ENCODE results near the gene ADGRD2. TPM values are rescaled to one million over a fixed set of nuclear protein-coding genes. Genes with fewer than 3 reads are reported as not detected.

ADGRD2 gene
- total RNA-seq, 1 donor from 2014 or later = not detected

DNA sequence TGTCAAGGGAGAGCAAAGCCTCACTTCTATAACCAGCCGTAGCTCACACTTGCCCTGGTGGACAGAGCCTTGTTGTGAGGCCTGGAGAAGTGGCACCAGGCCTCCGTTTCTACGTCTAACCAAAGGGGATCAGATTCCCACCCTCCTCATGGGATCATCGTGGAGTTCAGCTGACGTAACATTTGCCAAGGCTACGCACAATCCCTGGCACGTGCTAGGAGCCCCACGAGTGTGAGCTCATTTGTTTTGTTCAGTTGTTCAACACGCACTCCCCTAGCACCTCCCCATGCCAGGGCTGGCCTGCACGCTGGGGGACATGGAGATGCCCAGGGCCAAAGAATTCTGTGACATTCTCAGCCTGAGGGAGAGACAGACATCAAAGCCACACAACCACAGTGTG is 23.1 kb downstream of the ADGRD2 start:
- no peak overlapping the region for H3K4me3 Mint-ChIP-seq
- DNase-seq = no peak
- no peaks in the 10 kb centered on the region for H3K9me3 Mint-ChIP-seq
- H3K36me3 Mint-ChIP-seq (ENCODE audit: low read depth) = no peaks in the 10 kb centered on the region
- H3K27ac Mint-ChIP-seq = no peak overlapping the region
- no peaks in the 10 kb centered on the region for H3K4me1 Mint-ChIP-seq
- intact Hi-C loops (cut with micrococcal nuclease) = no loop called here
- peaks cover 3% of the 10 kb centered on the region for H3K27me3 Mint-ChIP-seq

DNA sequence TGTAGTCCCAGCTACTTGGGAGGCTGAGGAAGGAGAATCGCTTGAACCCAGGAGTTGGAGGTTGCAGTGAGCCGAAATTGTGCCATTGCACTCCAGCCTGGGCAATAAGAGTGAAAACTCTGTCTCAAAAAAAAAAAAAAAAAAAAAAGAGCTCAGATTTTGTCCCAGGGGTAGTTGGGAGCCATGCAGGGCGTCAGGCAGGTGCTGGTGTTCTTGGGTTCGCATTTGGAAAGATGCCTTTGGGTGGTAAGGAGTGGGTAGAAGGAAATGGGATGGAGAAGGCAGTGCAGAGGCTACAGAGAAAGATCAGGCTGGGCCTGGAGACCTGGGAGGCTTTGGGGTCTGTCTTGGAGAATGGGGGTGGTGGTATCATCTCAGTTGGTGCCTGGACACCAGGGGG is 23.9 kb downstream of the ADGRD2 start:
- Mint-ChIP-seq H3K27ac (no peak overlapping the region), H3K4me1 (no peaks in the 10 kb centered on the region), H3K27me3 (peaks cover 9% of the 10 kb centered on the region), H3K9me3 (no peaks in the 10 kb centered on the region), H3K4me3 (no peak overlapping the region), H3K36me3 (ENCODE audit: low read depth) (no peaks in the 10 kb centered on the region)
- intact Hi-C loops (cut with micrococcal nuclease) = no loop called here
- no peak for DNase-seq

DNA sequence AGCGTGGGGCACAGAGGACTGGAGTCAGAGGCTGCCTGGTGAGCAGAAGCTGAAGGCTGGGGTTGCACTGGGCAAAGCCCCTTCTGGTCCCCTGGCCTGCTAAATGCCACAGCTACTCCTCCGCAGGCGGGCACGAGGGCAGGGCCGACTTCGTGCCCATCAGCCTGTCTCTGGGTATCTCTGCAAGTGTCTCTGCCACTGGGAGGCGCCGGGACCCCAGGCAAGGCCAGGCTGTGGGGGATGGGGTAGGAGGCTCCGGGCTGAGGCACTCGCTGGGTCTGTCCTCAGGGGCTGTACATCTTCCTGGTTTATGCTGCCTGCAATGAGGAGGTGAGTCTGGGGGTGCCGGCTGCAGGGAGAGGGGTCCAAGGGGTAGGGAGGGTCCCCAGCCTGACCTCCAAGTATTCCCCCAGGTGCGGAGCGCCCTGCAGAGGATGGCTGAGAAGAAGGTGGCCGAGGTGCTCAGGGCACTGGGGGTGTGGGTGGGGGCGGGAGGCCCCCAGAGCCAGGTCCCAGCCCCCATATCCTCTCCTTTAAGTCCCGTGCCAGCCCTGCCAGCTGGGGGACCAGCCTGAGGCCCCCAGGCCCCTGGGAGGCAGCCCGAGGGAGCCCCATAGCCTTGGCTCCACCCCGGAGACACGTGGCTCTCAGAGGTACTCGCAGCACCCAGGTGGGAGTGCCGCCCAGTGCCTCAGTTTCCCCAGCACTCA is 25.1 kb downstream of the ADGRD2 start:
- Mint-ChIP-seq H3K27me3 (peaks cover 13% of the 10 kb centered on the region), H3K36me3 (ENCODE audit: low read depth) (no peaks in the 10 kb centered on the region), H3K4me3 (no peak overlapping the region), H3K4me1 (no peaks in the 10 kb centered on the region), H3K27ac (no peak overlapping the region), H3K9me3 (no peaks in the 10 kb centered on the region)
- no peak for DNase-seq
- intact Hi-C loops (cut with micrococcal nuclease) = no loop called here

DNA sequence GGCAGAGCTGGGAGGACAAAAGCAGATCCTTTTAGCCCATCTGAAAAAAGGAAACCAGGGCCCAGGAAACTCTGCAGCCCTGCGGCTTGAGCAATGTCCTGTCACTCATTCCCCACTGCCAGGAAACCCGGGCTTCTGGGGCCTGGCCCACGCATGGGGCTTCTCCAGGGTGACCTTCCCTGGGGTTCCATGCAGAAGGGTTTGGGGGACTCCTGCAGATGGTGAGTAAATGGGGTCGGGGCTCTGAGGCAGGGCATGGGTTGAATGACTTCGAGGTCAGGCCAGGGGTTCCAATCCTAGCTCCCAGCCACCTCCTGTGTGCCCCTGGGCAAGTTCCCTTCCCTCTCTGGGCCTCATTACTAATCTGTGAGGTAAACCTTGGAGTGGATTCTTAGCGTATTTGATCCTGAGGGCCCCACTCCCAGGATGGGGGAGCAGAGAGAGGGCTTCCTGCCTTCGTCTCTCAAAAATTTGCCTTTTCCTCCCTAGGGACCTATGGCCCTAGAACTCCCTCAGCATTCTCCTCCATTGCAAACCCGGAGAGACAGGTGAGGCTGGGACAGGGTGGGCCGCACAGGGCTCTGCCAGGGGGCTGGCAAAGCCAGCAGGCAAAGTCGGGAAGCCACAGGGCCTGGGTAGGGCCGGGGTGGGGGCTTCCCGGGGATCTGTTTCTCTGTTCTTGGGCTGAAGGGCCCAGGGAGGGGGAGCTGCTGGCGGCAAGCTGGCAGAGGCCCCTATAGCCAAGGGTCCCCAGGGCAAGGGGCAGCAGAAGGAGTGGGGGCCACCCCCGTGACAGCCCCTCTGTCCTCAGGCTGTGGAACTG is 25.8 kb downstream of the ADGRD2 start:
- peaks cover 13% of the 10 kb centered on the region for H3K27me3 Mint-ChIP-seq
- no peak overlapping the region for H3K27ac Mint-ChIP-seq
- H3K4me1 Mint-ChIP-seq = no peaks in the 10 kb centered on the region
- no peaks in the 10 kb centered on the region for H3K9me3 Mint-ChIP-seq
- intact Hi-C loops (cut with micrococcal nuclease) = no loop called here
- H3K4me3 Mint-ChIP-seq = no peak overlapping the region
- no peaks in the 10 kb centered on the region for H3K36me3 Mint-ChIP-seq (ENCODE audit: low read depth)
- no peak for DNase-seq

DNA sequence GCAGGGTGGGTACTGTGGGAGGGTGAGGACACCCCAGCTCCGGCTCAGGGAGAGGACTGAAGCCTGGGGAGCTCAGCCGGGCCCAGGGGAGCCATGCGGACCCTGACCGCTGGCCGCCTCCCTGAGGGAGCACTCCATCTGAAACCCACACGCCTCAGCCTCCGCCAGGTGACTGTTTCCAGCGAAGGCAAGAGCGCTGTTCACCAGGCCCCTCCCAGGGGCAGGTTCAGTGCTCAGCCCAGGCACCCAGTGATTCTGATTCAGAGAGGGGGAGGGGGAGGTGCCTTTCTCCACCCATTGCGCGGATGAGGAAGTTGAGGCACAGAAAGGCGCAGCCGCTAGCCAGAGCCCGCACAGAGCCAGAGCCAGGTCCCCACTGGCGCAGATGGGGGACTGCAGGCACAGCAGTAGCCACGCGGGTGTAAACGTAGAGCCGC is 27.0 kb downstream of the ADGRD2 start:
- intact Hi-C loops (cut with micrococcal nuclease) = no loop called here
- Mint-ChIP-seq H3K36me3 (ENCODE audit: low read depth) (no peaks in the 10 kb centered on the region), H3K27me3 (peaks cover 13% of the 10 kb centered on the region), H3K27ac (no peak overlapping the region), H3K4me1 (no peaks in the 10 kb centered on the region), H3K9me3 (no peaks in the 10 kb centered on the region), H3K4me3 (no peak overlapping the region)
- no peak for DNase-seq

DNA sequence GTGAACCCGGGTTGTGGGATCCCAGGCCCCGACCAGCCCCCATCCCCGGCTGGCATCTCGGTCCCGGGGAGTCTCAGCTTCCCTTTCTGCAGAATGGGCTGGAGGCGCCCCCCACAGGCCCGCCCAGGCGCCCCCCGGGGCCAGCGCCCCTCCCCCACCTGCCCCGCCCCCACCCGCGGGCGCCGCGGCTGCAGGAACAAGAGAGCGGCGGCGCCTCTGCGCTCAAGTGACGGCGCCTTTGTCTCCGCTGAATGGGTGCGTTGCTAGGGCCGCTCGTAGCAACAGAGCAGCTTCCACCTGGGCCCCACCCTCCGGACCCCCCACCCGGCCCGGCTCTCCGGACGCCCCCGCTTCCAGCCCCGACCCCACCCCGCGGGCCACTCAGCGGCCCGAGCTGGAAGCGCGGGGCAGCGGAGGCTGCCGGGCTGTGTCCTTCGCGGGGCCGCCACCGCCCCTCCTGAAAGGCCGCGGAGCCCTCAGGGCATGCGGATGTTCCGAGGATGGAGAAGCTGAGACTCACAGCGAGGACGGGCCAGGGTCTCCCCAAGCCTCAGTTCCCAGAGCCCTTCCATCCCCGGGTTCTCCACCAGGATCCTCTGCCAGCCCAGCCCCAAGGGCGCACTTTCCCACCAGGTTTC is 27.5 kb downstream of the ADGRD2 start:
- H3K4me3 Mint-ChIP-seq = no peak overlapping the region
- no peak overlapping the region for H3K27ac Mint-ChIP-seq
- H3K27me3 Mint-ChIP-seq = peaks cover 13% of the 10 kb centered on the region
- H3K36me3 Mint-ChIP-seq (ENCODE audit: low read depth) = no peaks in the 10 kb centered on the region
- DNase-seq = no peak
- intact Hi-C loops (cut with micrococcal nuclease) = no loop called here
- H3K4me1 Mint-ChIP-seq = no peaks in the 10 kb centered on the region
- H3K9me3 Mint-ChIP-seq = no peaks in the 10 kb centered on the region

DNA sequence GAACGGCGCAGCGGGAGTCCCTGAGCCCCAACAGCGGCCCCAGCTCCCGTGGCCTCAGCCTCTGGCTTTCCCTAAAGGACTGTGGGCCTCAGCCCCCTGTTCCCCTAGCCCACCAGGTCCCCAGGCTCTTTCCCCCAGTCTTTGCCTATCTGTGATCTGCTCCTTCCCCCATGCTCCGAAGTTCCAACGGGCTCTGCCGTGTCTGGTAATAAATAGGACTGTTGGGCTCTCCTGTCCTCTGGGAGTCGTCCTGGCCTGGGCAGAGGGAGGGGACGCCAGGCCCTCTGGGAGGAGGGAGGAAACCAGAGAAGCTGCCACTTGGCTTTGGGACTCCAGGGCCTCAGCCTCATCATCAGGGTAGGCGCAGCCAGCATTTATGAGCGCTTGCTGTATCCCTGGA is 28.1 kb downstream of the ADGRD2 start:
- no peaks in the 10 kb centered on the region for H3K4me1 Mint-ChIP-seq
- intact Hi-C loops (cut with micrococcal nuclease) = no loop called here

DNA sequence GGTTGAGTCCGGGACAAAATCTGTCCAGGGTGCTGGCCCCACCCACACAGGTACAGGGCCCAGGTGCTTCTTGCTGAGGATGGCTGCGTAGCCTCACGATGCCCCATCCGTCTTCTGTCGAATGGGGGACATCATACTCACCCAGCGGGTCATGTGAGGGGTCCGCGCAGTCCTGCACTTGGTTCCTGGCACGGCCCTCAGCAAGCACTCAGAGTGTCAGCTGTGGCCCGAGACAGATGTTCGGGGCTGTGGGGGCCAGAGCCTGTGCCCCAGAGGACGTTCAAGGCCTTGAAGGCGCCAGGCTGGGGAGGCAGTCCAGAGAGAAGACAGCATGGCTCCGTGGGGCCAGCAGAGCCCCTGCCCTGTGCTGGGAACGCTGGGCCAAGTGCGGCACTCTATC is 29.1 kb downstream of the ADGRD2 start:
- H3K4me3 Mint-ChIP-seq = no peak overlapping the region
- H3K9me3 Mint-ChIP-seq = no peaks in the 10 kb centered on the region
- H3K27me3 Mint-ChIP-seq = peaks cover 13% of the 10 kb centered on the region
- H3K36me3 Mint-ChIP-seq (ENCODE audit: low read depth) = no peaks in the 10 kb centered on the region
- no peak for DNase-seq
- no peaks in the 10 kb centered on the region for H3K4me1 Mint-ChIP-seq
- H3K27ac Mint-ChIP-seq = no peak overlapping the region
- intact Hi-C loops (cut with micrococcal nuclease) = no loop called here

More for the DNA sequence above, 28.1 kb downstream of the ADGRD2 start:
- Mint-ChIP-seq H3K36me3 (ENCODE audit: low read depth) (no peaks in the 10 kb centered on the region), H3K27ac (no peak overlapping the region), H3K9me3 (no peaks in the 10 kb centered on the region), H3K4me3 (no peak overlapping the region), H3K27me3 (peaks cover 13% of the 10 kb centered on the region)
- DNase-seq = no peak

DNA sequence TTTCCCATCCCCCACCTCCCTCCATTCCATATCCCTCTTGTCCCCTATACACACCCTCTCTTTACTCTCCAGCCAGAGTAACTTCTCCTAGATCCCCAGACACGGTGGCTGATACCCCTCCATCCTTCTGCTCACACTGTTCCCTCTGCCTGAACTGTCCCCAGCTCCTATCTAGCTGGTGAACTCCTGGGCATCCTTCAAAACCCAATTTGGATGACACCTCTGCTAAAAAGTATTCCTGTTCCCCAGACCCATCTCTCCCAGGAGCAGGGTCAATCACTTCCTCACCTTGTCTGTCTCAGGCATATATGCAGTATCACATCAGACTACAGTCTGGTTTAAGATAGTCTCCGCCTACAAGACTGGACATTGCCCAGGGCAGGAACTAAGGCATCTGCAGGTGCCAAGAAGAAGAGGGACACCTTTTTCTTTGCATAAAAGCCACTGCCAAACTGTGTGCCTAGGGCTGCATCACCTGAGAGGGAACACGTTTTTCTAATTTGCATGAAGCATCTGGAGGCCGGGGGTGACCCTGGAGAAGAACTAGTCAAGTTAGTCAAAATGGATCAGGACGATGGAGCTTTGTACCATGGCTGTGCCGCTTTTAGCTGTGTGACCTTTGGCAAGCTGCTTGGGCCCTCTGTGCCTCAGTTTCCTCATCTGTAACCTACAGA is 29.8 kb downstream of the ADGRD2 start:
- Mint-ChIP-seq H3K4me3 (no peak overlapping the region), H3K36me3 (ENCODE audit: low read depth) (no peaks in the 10 kb centered on the region), H3K4me1 (no peaks in the 10 kb centered on the region), H3K9me3 (no peaks in the 10 kb centered on the region), H3K27me3 (peaks cover 13% of the 10 kb centered on the region), H3K27ac (no peak overlapping the region)
- no peak for DNase-seq
- intact Hi-C loops (cut with micrococcal nuclease) = no loop called here

DNA sequence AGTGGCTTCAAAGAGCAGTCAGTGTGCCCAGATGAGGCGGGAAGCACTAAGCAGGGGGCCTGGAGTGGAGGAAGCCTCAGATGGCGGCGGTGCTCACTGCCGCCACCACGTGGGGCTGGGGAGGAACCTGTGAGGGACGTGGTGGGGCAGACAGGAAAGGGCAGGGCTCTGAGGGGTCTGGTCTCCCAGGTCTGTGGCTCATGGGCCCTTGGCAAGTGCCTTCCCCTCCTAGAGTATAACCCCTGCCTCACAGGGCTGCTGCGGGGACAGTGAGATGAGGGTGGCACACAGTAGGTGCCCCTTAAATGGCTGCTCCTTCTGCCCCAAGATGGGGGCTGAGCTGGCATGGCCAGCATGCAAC is 30.4 kb downstream of the ADGRD2 start:
- intact Hi-C loops (cut with micrococcal nuclease) = no loop called here
- no peaks in the 10 kb centered on the region for H3K36me3 Mint-ChIP-seq (ENCODE audit: low read depth)
- H3K9me3 Mint-ChIP-seq = no peaks in the 10 kb centered on the region
- no peak for DNase-seq
- peaks cover 13% of the 10 kb centered on the region for H3K27me3 Mint-ChIP-seq
- no peak overlapping the region for H3K4me3 Mint-ChIP-seq
- H3K4me1 Mint-ChIP-seq = no peaks in the 10 kb centered on the region
- H3K27ac Mint-ChIP-seq = no peak overlapping the region

DNA sequence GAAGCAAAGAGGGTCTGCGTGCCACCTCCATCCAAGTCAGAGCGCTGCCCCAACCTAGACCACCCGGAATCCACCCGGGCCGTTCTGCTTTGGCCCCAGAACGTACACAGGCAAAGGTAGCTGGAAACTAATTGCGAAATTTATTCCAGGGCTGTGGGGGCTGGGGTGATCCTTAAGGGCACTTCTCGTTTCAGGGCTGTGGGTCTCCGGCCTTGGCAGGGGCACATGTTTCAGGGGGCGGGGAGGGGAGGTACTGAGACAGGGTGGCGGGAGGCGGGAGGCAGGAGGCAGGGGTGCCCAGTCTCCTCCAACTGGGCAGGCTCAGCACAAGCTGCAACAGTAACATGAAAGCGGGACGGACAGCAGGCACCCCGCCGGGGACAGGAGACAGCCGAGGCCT is 30.9 kb downstream of the ADGRD2 start:
- Mint-ChIP-seq H3K9me3 (no peaks in the 10 kb centered on the region), H3K4me3 (no peak overlapping the region), H3K27ac (no peak overlapping the region), H3K4me1 (no peaks in the 10 kb centered on the region), H3K27me3 (peaks cover 13% of the 10 kb centered on the region), H3K36me3 (ENCODE audit: low read depth) (no peaks in the 10 kb centered on the region)
- intact Hi-C loops (cut with micrococcal nuclease) = no loop called here
- no peak for DNase-seq

DNA sequence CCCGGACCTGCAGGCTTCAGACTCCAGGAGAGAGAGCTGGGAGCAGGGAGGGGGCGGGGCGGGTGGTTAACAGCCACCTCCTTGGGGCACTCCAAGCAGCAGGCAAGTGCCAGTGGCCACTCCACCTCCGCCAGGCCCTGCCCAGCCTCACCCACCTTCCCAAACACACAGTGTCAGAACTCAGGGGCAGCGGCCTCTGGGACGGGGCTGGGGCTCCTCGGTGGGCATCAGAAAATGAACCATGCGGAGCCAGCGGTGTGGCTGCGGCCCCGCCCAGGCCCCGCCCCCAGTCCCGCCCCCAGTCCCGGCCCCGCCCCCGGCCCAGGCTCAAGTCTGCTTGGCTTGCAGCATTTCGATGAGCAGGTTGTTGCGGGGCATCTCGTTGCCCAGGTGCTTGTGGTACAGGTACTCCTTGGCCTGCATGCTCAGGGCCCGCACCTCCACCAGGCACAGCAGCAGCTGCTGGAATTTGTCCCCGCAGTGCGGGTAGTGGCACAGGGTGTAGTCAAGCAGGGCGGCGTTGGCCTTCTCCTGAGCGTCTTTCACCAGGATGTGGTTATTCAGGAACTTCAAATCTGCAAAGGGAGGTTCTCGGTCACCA is 32.3 kb downstream of the ADGRD2 start:
- no peaks in the 10 kb centered on the region for H3K9me3 Mint-ChIP-seq
- DNase-seq = no peak
- no peak overlapping the region for H3K4me3 Mint-ChIP-seq
- H3K27ac Mint-ChIP-seq = no peak overlapping the region
- intact Hi-C loops (cut with micrococcal nuclease) = no loop called here
- no peaks in the 10 kb centered on the region for H3K4me1 Mint-ChIP-seq
- no peaks in the 10 kb centered on the region for H3K36me3 Mint-ChIP-seq (ENCODE audit: low read depth)
- H3K27me3 Mint-ChIP-seq = peaks cover 13% of the 10 kb centered on the region

DNA sequence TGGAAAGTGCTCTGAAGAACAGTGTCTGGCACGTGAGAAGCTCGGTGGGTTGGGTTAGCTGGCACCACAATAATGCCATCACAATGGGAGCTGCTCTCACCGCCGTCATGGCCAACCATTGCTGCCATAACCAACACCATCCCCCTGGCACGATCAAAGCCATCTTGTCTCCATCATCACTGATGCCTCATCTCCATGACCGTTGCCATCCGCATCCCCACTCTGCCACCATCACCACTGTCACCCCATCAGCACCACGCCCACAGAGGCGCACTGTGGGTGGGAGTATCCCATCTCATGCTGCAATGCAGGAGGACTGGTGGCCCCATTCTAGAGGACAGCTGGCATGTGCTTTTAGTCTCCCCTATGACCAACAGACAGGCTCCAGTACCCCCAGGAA is 33.2 kb downstream of the ADGRD2 start:
- H3K9me3 Mint-ChIP-seq = no peaks in the 10 kb centered on the region
- H3K27me3 Mint-ChIP-seq = peaks cover 9% of the 10 kb centered on the region
- DNase-seq = no peak
- H3K4me1 Mint-ChIP-seq = no peaks in the 10 kb centered on the region
- H3K36me3 Mint-ChIP-seq (ENCODE audit: low read depth) = no peaks in the 10 kb centered on the region
- intact Hi-C loops (cut with micrococcal nuclease) = no loop called here
- H3K4me3 Mint-ChIP-seq = no peak overlapping the region
- no peak overlapping the region for H3K27ac Mint-ChIP-seq
